Natural killer cell (primary cell): ENCODE measurements around the gene HOXB6. TPM values are rescaled to one million over a fixed set of nuclear protein-coding genes. Genes with fewer than 3 reads are reported as not detected.

Experiments
- ATAC-seq, 3 donors: fragments of 150-1000 bp in 2 of 3; fragments of 200-7000 bp in 1 of 3; cut with Tn5 transposase; 1 replicate in 1 of 3; 2 replicates in 2 of 3; pipeline ENCODE4 v1.10.0; 2021; ENCODE audit warnings: mild to moderate bottlenecking in 2 of 3, moderate library complexity in 2 of 3
- DNase-seq, 2 donors: peaks; one replicate each; pipeline versions ENCODE4 v3.0.0 to v3.0.0-alpha.2; 2013 to 2021; ENCODE audit warnings: mixed read lengths in 1 of 2
- H3K27ac ChIP-seq: one replicate; pipeline ENCODE4 v1.5.1; 2013; ENCODE audit warnings: mild to moderate bottlenecking, low read length
- H3K27me3 ChIP-seq: one replicate; pipeline ENCODE4 v1.6.1; 2013; ENCODE audit warnings: low read length; ENCODE audit not compliant: control insufficient read depth, insufficient read depth
- H3K36me3 ChIP-seq: one replicate; pipeline ENCODE4 v1.6.1; 2013; ENCODE audit warnings: low read length; ENCODE audit not compliant: control insufficient read depth, insufficient read depth
- H3K4me1 ChIP-seq: one replicate; pipeline ENCODE4 v1.6.1; 2013; ENCODE audit warnings: low read length; ENCODE audit not compliant: control insufficient read depth, insufficient read depth
- H3K4me3 ChIP-seq: one replicate; pipeline ENCODE4 v1.5.1; 2013; ENCODE audit warnings: low read length
- H3K9me3 ChIP-seq: one replicate; pipeline ENCODE4 v1.6.1; 2013; ENCODE audit warnings: low read length; ENCODE audit not compliant: control insufficient read depth, insufficient read depth
- H3K27ac Mint-ChIP-seq, 2 donors: one replicate each; pipeline ENCODE4 v1.8.0; 2022; ENCODE audit warnings: mild to moderate bottlenecking in 2 of 2, mixed read lengths in 2 of 2, moderate library complexity in 1 of 2
- H3K27me3 Mint-ChIP-seq, 2 donors: one replicate each; pipeline ENCODE4 v1.8.0; 2022; ENCODE audit warnings: low read depth in 2 of 2, mixed read lengths in 2 of 2
- H3K36me3 Mint-ChIP-seq: one replicate; pipeline ENCODE4 v1.8.0; 2022; ENCODE audit warnings: mixed read lengths
- H3K4me1 Mint-ChIP-seq, 2 donors: one replicate each; pipeline ENCODE4 v1.8.0; 2022; ENCODE audit warnings: mixed read lengths in 2 of 2
- H3K4me3 Mint-ChIP-seq: one replicate; pipeline ENCODE4 v1.8.0; 2022; ENCODE audit warnings: mild to moderate bottlenecking, moderate library complexity, mixed read lengths
- H3K9me3 Mint-ChIP-seq, 2 donors: one replicate each; pipeline ENCODE4 v1.8.0; 2022; ENCODE audit warnings: mixed read lengths in 2 of 2
- CTCF ChIP-seq: fragments of 200-600 bp; IDR thresholded peaks from one replicate; pipeline ENCODE4 v1.8.0; 2022; ENCODE audit warnings: antibody characterized with exemption
- whole genome bisulfite sequencing: methylation state at CpG from one replicate; pipeline ENCODE4 v1.1.7; 2013; ENCODE audit warnings: missing lambda C conversion rate; ENCODE audit not compliant: insufficient coverage; 5-methylcytosine and 5-hydroxymethylcytosine counted together
- intact Hi-C: fragments of 100-400 bp; cut with micrococcal nuclease; formaldehyde crosslinking; loops from one replicate; pipeline ENCODE4 v1.14.2; 2022
- total RNA-seq, 4 donors: library from RNA; stranded (reverse); fragments of 120-200 nt in 1 of 4; gene quantifications; one replicate each; pipeline versions ENCODE4 v1.2.3 to v1.2.4, GENCODE V29; 2013 to 2022

Gene HOXB6
- total RNA-seq, 3 donors from 2014 or later (not counting 1 experiment from before 2014, with no cell fraction given), result not detected

DNA sequence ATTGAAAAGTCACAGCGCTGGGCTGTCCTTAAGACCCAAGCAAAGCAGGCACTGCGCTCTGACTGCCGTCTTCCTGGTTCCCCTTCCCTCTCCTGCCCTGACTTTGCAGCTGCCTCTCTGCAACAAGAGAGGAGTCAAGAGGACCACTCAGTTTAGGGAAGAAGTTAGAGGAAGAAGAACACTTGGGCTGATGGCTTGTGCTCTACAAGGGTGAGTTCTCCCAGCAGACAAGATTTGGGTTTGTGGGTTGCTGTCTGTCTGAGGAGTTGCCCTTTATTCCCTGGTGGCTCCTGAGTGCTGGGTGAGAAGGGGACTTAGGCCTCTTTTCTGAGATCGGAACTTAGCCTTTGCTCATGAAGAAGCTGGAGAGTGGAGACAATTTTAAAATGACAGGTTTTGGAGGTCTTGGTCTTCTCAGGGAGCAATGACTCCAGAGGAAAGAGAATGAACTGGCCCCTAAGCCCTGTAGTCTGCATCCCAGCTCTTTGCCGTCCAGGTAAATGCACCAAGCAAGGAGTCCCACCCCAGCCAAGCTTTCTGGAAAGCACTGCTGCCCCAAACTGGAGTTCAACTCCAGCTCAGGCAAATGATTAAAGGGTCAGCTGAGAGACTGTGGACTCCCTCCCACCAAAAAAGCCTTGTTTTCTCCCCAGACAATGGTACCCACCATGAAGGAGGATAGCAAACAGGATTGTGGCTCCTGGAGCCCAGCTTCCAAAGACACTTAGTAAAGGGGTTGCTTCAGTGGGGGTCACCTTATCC, 24.0 kb upstream of the HOXB6 start:
- no peak for ATAC-seq
- no peak overlapping the region for H3K4me3 Mint-ChIP-seq
- peaks cover 74 to 87% of the 10 kb centered on the region in 2 donors for H3K27me3 Mint-ChIP-seq
- Histone ChIP-seq H3K27ac (no peak overlapping the region), H3K9me3 (no peaks in the 10 kb centered on the region), H3K4me1 (peaks cover 31% of the 10 kb centered on the region), H3K27me3 (peaks cover 62% of the 10 kb centered on the region), H3K4me3 (no peak overlapping the region), H3K36me3 (no peaks in the 10 kb centered on the region)
- no peaks in the 10 kb centered on the region for H3K9me3 Mint-ChIP-seq
- intact Hi-C loops, result no loop called here
- peaks cover 18 to 25% of the 10 kb centered on the region in 2 donors for H3K4me1 Mint-ChIP-seq
- no peak overlapping the region for H3K27ac Mint-ChIP-seq
- no peak for DNase-seq
- 43% methylated on average over 5 of the region's 5 CpGs for WGBS
- no peak for TF ChIP-seq CTCF
- no peaks in the 10 kb centered on the region for H3K36me3 Mint-ChIP-seq

GRCh38 chr17:48627623-48628521, 23.1 kb upstream of the HOXB6 start:
- TF ChIP-seq CTCF, result no peak
- Mint-ChIP-seq H3K4me3 (peak overlapping the region; percentile 64), H3K27me3 (peaks cover 80 to 90% of the 10 kb centered on the region in 2 donors), H3K4me1 (peaks cover 18 to 22% of the 10 kb centered on the region in 2 donors), H3K9me3 (no peaks in the 10 kb centered on the region), H3K27ac (no peak overlapping the region), H3K36me3 (no peaks in the 10 kb centered on the region)
- H3K4me1 ChIP-seq, result peaks cover 28% of the 10 kb centered on the region
- peaks cover 64% of the 10 kb centered on the region for H3K27me3 ChIP-seq
- H3K36me3 ChIP-seq, result no peaks in the 10 kb centered on the region
- DNase-seq (no peak), ATAC-seq (no peak)
- H3K27ac ChIP-seq, result no peak overlapping the region
- intact Hi-C loops, result no loop called here
- no peaks in the 10 kb centered on the region for H3K9me3 ChIP-seq
- WGBS, result 78% methylated on average over 27 of the region's 27 CpGs
- H3K4me3 ChIP-seq, result no peak overlapping the region

GRCh38 chr17:48627118-48627597, 22.4 kb upstream of the HOXB6 start:
- H3K27ac ChIP-seq, result no peak overlapping the region
- no peak overlapping the region for H3K27ac Mint-ChIP-seq
- H3K4me3 ChIP-seq, result no peak overlapping the region
- no peaks in the 10 kb centered on the region for H3K36me3 ChIP-seq
- TF ChIP-seq CTCF, result no peak
- peaks cover 28% of the 10 kb centered on the region for H3K4me1 ChIP-seq
- intact Hi-C loops, result no loop called here
- peaks cover 64% of the 10 kb centered on the region for H3K27me3 ChIP-seq
- no peaks in the 10 kb centered on the region for H3K9me3 Mint-ChIP-seq
- DNase-seq (no peak), ATAC-seq (no peak)
- 63% methylated on average over 4 of the region's 5 CpGs for WGBS
- peaks cover 80 to 90% of the 10 kb centered on the region in 2 donors for H3K27me3 Mint-ChIP-seq
- peak overlapping the region; percentile 89 for H3K4me3 Mint-ChIP-seq
- H3K36me3 Mint-ChIP-seq, result no peaks in the 10 kb centered on the region
- H3K9me3 ChIP-seq, result no peaks in the 10 kb centered on the region
- peaks cover 18 to 20% of the 10 kb centered on the region in 2 donors for H3K4me1 Mint-ChIP-seq
